Eye (tissue), 1 donor: ENCODE data around the gene CALR.

Source experiments
- DNase-seq: peaks from one replicate; pipeline ENCODE4 v3.0.0-alpha.2; 2015

CALR gene

DNA sequence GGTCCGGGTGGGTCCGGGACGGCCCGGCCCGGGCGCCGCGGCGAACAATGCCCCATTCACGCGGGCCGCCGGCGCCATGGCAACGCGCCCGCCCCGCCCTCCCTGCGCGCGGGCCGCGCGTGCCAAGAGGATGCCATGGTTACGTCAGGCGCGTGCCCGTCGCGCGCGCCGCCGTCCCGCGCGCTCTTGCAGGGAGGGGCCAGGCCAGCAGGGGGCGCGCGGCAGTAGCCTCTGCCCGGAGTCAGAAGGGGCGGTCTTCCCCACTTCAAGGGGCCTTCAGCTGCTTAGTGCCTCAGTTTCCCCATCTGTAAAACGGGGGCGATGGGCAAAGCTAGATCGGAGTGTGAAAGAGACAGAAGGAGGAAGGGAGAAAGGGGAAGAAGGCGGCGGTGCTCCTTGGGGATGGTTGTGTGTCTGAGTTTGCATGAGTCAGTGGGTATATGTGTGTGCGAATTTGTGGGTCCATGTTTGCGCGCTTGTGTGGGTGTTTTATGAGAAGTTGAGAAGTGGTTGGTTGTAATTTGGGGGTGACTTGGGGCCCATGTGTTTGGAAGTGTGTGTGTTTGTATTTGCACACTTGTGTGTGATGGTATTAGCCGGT is 45.2 kb downstream of the CALR start:
- DNase-seq: peak; percentile 91

DNA sequence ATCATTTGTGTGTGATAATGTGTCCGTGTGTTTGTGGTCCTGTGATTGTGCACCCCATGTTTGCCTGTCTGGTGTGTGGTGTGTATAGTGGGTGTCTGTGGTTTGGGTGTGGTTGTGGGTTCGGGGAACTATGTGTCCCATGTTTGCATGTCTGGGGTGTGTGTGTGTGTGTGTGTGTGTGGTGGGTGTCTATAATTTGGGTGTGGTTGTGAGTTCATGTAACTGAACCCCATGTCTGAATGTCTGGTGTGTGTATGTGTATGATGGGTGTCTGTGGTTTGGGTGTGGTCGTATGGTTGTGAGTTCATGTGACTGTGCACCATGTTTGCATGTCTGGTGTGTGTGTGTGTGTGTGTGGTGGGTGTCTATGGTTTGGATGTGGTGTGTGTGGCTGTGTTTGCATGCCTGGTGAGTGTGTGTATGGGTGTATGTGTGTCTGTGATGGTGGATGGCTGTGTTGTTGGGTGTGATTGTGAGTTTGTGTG is 45.8 kb downstream of the CALR start:
- DNase-seq: no peak

GRCh38 chr19:12984683-12985048 is 46.3 kb downstream of the CALR start:
- DNase-seq: peak; percentile 37

GRCh38 chr19:12985049-12985776 is 46.8 kb downstream of the CALR start:
- DNase-seq: peak; percentile 69

GRCh38 chr19:12986726-12987125 is 48.3 kb downstream of the CALR start:
- no peak for DNase-seq

DNA sequence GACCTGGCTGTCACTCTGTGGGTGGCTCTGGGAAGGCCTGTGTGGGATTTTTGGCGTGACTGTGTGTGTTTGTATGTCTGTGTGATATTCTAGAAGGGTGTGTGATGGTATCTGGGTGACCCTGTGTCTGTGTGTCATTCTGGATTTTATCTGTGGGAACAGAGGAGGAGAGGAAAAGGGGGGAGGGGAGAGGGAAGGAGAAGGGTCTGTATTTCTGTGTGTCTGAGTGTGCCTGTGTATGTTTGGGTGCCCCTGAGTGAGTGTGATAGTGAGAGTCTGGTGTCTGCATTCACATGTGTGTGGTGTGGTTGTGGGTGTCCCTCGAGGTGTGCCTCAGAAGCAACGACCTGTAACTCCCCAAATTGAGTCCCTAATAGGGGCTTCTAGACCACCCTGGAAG is 48.8 kb downstream of the CALR start:
- DNase-seq: no peak

- DNase-seq: no peak
Observed at GRCh38 chr19:12987781-12988180, 49.4 kb downstream of the CALR start.

GRCh38 chr19:12990431-12990830 is 52.0 kb downstream of the CALR start:
- DNase-seq: no peak

DNA sequence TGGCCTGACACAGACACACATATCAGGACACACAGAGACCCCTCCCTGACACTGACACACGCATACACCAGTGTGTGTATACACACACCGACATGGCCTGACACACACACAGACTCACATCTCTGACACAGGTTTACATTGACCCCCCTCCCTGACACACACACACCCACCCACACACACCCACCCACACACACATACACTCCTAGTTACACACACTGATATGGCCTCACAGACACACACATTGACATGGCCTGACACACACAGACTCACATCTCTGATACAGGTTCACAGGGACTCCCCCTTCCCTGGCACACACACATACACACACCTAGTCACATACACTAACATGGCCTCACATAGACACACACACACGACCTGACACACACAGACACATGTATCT is 52.4 kb downstream of the CALR start:
- DNase-seq: no peak

- DNase-seq: no peak
Observed at GRCh38 chr19:12991296-12991695, 52.9 kb downstream of the CALR start.

GRCh38 chr19:12992729-12993128 is 54.3 kb downstream of the CALR start:
- no peak for DNase-seq

- DNase-seq: no peak
Observed at GRCh38 chr19:12993562-12993961, 55.2 kb downstream of the CALR start.
